Astrocyte (in vitro differentiated cells and primary cell): Measurements from ENCODE around the gene PACRG. TPM values are rescaled to one million over a fixed set of nuclear protein-coding genes. Genes with fewer than 3 reads are reported as not detected.
A peak's percentile ranks its signal among the peaks of the same experiment; 100 is the strongest.

Experiments
- DNase-seq: peaks from one replicate; pipeline ENCODE4 v3.0.0-alpha.2; 2010; ENCODE audit warnings: low read depth
- FAIRE-seq: peaks from 2 replicates; lab custom pipeline; 2011; peaks lifted over from hg19 to GRCh38; lab: Jason Lieb, UNC
- H2AFZ ChIP-seq: 2 replicates; pipeline ENCODE4 v1.6.0; 2012; ENCODE audit warnings: low read depth, low read length, inconsistent platforms
- H3K27ac ChIP-seq: 2 replicates; pipeline ENCODE4 v1.5.1; 2011; ENCODE audit warnings: low read depth, low read length, inconsistent platforms
- H3K27me3 ChIP-seq: 2 replicates; pipeline ENCODE4 v1.6.0; 2011; ENCODE audit warnings: low read length, inconsistent platforms; ENCODE audit not compliant: insufficient read depth
- H3K36me3 ChIP-seq: 2 replicates; pipeline ENCODE4 v1.5.1; 2011; ENCODE audit warnings: low read length, inconsistent platforms; ENCODE audit not compliant: insufficient read depth
- H3K4me1 ChIP-seq: 2 replicates; pipeline ENCODE4 v1.5.1; 2011; ENCODE audit warnings: low read length, inconsistent platforms; ENCODE audit not compliant: insufficient read depth
- H3K4me2 ChIP-seq: 2 replicates; pipeline ENCODE4 v1.6.0; 2012; ENCODE audit warnings: low read length, inconsistent platforms
- H3K4me3 ChIP-seq: 2 replicates; pipeline ENCODE4 v1.5.1; 2011; ENCODE audit warnings: low read depth, mild to moderate bottlenecking, low read length, inconsistent platforms; ENCODE audit not compliant: insufficient read depth
- H3K79me2 ChIP-seq: 2 replicates; pipeline ENCODE4 v1.6.0; 2012; ENCODE audit warnings: mild to moderate bottlenecking, low read length, inconsistent platforms; ENCODE audit not compliant: insufficient read depth
- H3K9ac ChIP-seq: 2 replicates; pipeline ENCODE4 v1.6.0; 2012; ENCODE audit warnings: mild to moderate bottlenecking, low read length, inconsistent platforms
- H3K9me3 ChIP-seq: 2 replicates; pipeline ENCODE4 v1.5.1; 2012; ENCODE audit warnings: low read depth, mild to moderate bottlenecking, low read length, inconsistent platforms; ENCODE audit not compliant: insufficient read depth
- H4K20me1 ChIP-seq: 2 replicates; pipeline ENCODE4 v1.6.0; 2012; ENCODE audit warnings: low read length, inconsistent platforms; ENCODE audit not compliant: insufficient read depth
- H3K27ac Mint-ChIP-seq: one replicate; pipeline ENCODE4 v1.8.0; 2021; ENCODE audit warnings: mild to moderate bottlenecking, mixed read lengths; ENCODE audit not compliant: unreplicated experiment
- H3K27me3 Mint-ChIP-seq: one replicate; pipeline ENCODE4 v1.8.0; 2021; ENCODE audit warnings: low read depth, mixed read lengths; ENCODE audit not compliant: unreplicated experiment
- H3K36me3 Mint-ChIP-seq: one replicate; pipeline ENCODE4 v1.8.0; 2021; ENCODE audit warnings: low read depth, mixed read lengths; ENCODE audit not compliant: unreplicated experiment
- H3K4me1 Mint-ChIP-seq: one replicate; pipeline ENCODE4 v1.8.0; 2021; ENCODE audit warnings: low read depth, mixed read lengths; ENCODE audit not compliant: unreplicated experiment
- H3K4me3 Mint-ChIP-seq: one replicate; pipeline ENCODE4 v1.8.0; 2021; ENCODE audit warnings: mild to moderate bottlenecking, moderate library complexity, mixed read lengths; ENCODE audit not compliant: unreplicated experiment
- H3K9me3 Mint-ChIP-seq: one replicate; pipeline ENCODE4 v1.8.0; 2021; ENCODE audit warnings: mild to moderate bottlenecking, mixed read lengths; ENCODE audit not compliant: unreplicated experiment
- CTCF ChIP-seq: IDR thresholded peaks from 2 replicates; pipeline ENCODE4 v1.5.1; 2011; ENCODE audit warnings: low read depth, mild to moderate bottlenecking, inconsistent platforms, low read length, moderate library complexity; ENCODE audit not compliant: insufficient read depth
- EZH2 ChIP-seq: IDR thresholded peaks from 2 replicates; pipeline ENCODE4 v1.6.1; 2012; ENCODE audit warnings: mild to moderate bottlenecking, low read length, inconsistent platforms; ENCODE audit not compliant: insufficient read depth
- total RNA-seq: library from RNA; stranded (reverse); gene quantifications from 2 replicates; pipeline ENCODE4 v1.2.1, GENCODE V29; 2021

PACRG gene
- total RNA-seq, 1 donor from 2014 or later: not detected

- no peaks in the 10 kb centered on the region for H4K20me1 ChIP-seq
- H3K4me3 Mint-ChIP-seq: no peak overlapping the region
- no peaks in the 10 kb centered on the region for H3K79me2 ChIP-seq
- H3K9ac ChIP-seq: no peak overlapping the region
- no peaks in the 10 kb centered on the region for H3K36me3 Mint-ChIP-seq
- DNase-seq (peak; percentile 69), FAIRE-seq (no peak)
- no peaks in the 10 kb centered on the region for H3K27me3 ChIP-seq
- H3K9me3 ChIP-seq: no peaks in the 10 kb centered on the region
- H3K4me1 Mint-ChIP-seq: peaks cover under 1% of the 10 kb centered on the region
- H3K27me3 Mint-ChIP-seq: no peaks in the 10 kb centered on the region
- peaks cover 6% of the 10 kb centered on the region for H3K9me3 Mint-ChIP-seq
- no peak overlapping the region for H3K4me2 ChIP-seq
- H3K4me3 ChIP-seq: no peak overlapping the region
- H3K4me1 ChIP-seq: no peaks in the 10 kb centered on the region
- TF ChIP-seq CTCF (no peak), EZH2 (no peak)
- H3K27ac Mint-ChIP-seq: no peak overlapping the region
- H3K27ac ChIP-seq: no peak overlapping the region
- no peaks in the 10 kb centered on the region for H3K36me3 ChIP-seq
- H2AFZ ChIP-seq: no peak overlapping the region
Observed at GRCh38 chr6:162922563-162923166, 194.9 kb downstream of the PACRG start.

GRCh38 chr6:162934844-162935243, 207.1 kb downstream of the PACRG start:
- no peak for TF ChIP-seq EZH2
- no peak for TF ChIP-seq CTCF
- H3K27me3 Mint-ChIP-seq: no peaks in the 10 kb centered on the region

GRCh38 chr6:162940426-162940825, 212.7 kb downstream of the PACRG start:
- Histone ChIP-seq H4K20me1 (no peaks in the 10 kb centered on the region), H3K27me3 (no peaks in the 10 kb centered on the region), H3K79me2 (no peaks in the 10 kb centered on the region), H3K27ac (no peak overlapping the region), H2AFZ (peak overlapping the region; percentile 30), H3K9me3 (peaks cover 3% of the 10 kb centered on the region), H3K4me3 (no peak overlapping the region), H3K4me2 (no peak overlapping the region), H3K9ac (peak overlapping the region; percentile 4), H3K4me1 (peaks cover 10% of the 10 kb centered on the region), H3K36me3 (no peaks in the 10 kb centered on the region)
- FAIRE-seq (no peak), DNase-seq (no peak)
- TF ChIP-seq EZH2 (no peak), CTCF (no peak)
- no peaks in the 10 kb centered on the region for H3K36me3 Mint-ChIP-seq
- H3K9me3 Mint-ChIP-seq: peaks cover 15% of the 10 kb centered on the region
- no peak overlapping the region for H3K4me3 Mint-ChIP-seq
- H3K4me1 Mint-ChIP-seq: peaks cover 10% of the 10 kb centered on the region
- H3K27me3 Mint-ChIP-seq: no peaks in the 10 kb centered on the region
- H3K27ac Mint-ChIP-seq: no peak overlapping the region

More at GRCh38 chr6:162934844-162935243, 207.1 kb downstream of the PACRG start:
- Histone ChIP-seq H4K20me1 (no peaks in the 10 kb centered on the region), H3K79me2 (no peaks in the 10 kb centered on the region), H2AFZ (no peak overlapping the region), H3K4me3 (no peak overlapping the region), H3K4me1 (no peaks in the 10 kb centered on the region), H3K27ac (no peak overlapping the region), H3K27me3 (no peaks in the 10 kb centered on the region), H3K36me3 (no peaks in the 10 kb centered on the region), H3K9ac (no peak overlapping the region), H3K9me3 (peaks cover 7% of the 10 kb centered on the region), H3K4me2 (no peak overlapping the region)
- FAIRE-seq (no peak), DNase-seq (no peak)
- Mint-ChIP-seq H3K36me3 (no peaks in the 10 kb centered on the region), H3K4me1 (no peaks in the 10 kb centered on the region), H3K4me3 (no peak overlapping the region), H3K9me3 (peaks cover 22% of the 10 kb centered on the region), H3K27ac (no peak overlapping the region)
